Liver (tissue), 9 donors: ENCODE measurements around the gene RYR3. TPM values are rescaled to one million over a fixed set of nuclear protein-coding genes. Genes with fewer than 3 reads are reported as not detected.

ENCODE experiments used
- DNase-seq: peaks from one replicate; pipeline ENCODE4 v3.0.0-alpha.2; 2017; ENCODE audit warnings: low spot score
- H3K27ac ChIP-seq, 2 donors: one replicate each; pipeline ENCODE4 v1.7.0; 2013; ENCODE audit warnings: inconsistent platforms in 2 of 2, low read length in 2 of 2, control low read depth in 1 of 2, low read depth in 1 of 2, mild to moderate bottlenecking in 1 of 2
- H3K27me3 ChIP-seq, 4 donors: one replicate each; pipeline versions ENCODE4 v1.6.1 to v1.7.0; 2013; ENCODE audit warnings: low read length in 3 of 4, inconsistent platforms in 1 of 4, mild to moderate bottlenecking in 1 of 4, moderate library complexity in 1 of 4; ENCODE audit not compliant: control insufficient read depth in 4 of 4, insufficient read depth in 4 of 4
- H3K36me3 ChIP-seq, 4 donors: one replicate each; pipeline versions ENCODE4 v1.6.1 to v1.7.0; 2013; ENCODE audit warnings: low read length in 3 of 4, mild to moderate bottlenecking in 3 of 4, low read depth in 1 of 4, moderate library complexity in 1 of 4; ENCODE audit not compliant: control insufficient read depth in 4 of 4, insufficient read depth in 3 of 4
- H3K4me1 ChIP-seq, 4 donors: one replicate each; pipeline versions ENCODE4 v1.6.1 to v1.7.0; 2013; ENCODE audit warnings: low read length in 3 of 4, mild to moderate bottlenecking in 3 of 4, moderate library complexity in 1 of 4; ENCODE audit not compliant: control insufficient read depth in 4 of 4, insufficient read depth in 4 of 4
- H3K4me3 ChIP-seq, 3 donors: one replicate each; pipeline versions ENCODE4 v1.6.1 to v1.7.0; 2013; ENCODE audit warnings: low read length in 3 of 3, control low read depth in 1 of 3, low read depth in 1 of 3, mild to moderate bottlenecking in 1 of 3
- H3K9ac ChIP-seq, 2 donors: one replicate each; pipeline ENCODE4 v1.7.0; 2013; ENCODE audit warnings: low read length in 2 of 2, mild to moderate bottlenecking in 2 of 2, moderate library complexity in 2 of 2, control low read depth in 1 of 2, low read depth in 1 of 2
- H3K9me3 ChIP-seq, 4 donors: one replicate each; pipeline versions ENCODE4 v1.6.1 to v1.7.0; 2013; ENCODE audit warnings: low read length in 3 of 4; ENCODE audit not compliant: control insufficient read depth in 4 of 4
- ATF3 ChIP-seq: IDR thresholded peaks from 2 replicates; pipeline ENCODE4 v1.6.1; 2016; ENCODE audit warnings: antibody characterized with exemption
- CTCF ChIP-seq: fragments of 150-350 bp; IDR thresholded peaks from 2 replicates; pipeline ENCODE4 v1.5.1; 2017; ENCODE audit warnings: improper control_type of control experiment, low read depth, low read length; ENCODE audit not compliant: missing input control
- EGR1 ChIP-seq, 2 donors: IDR thresholded peaks; 2 replicates each; pipeline ENCODE4 v1.6.1; 2016 to 2018; ENCODE audit warnings: antibody characterized with exemption in 2 of 2, low read depth in 2 of 2
- FOXA1 ChIP-seq: IDR thresholded peaks from 2 replicates; pipeline ENCODE4 v1.6.1; 2016; ENCODE audit warnings: antibody characterized with exemption
- FOXA2 ChIP-seq: IDR thresholded peaks from 2 replicates; pipeline ENCODE4 v1.6.1; 2016; ENCODE audit warnings: antibody characterized with exemption
- GABPA ChIP-seq, 2 donors: IDR thresholded peaks in 1 of 2; conservative IDR thresholded peaks in 1 of 2; 2 replicates each; pipeline ENCODE4 v1.6.1; 2016; ENCODE audit warnings: antibody characterized with exemption in 2 of 2, mild to moderate bottlenecking in 1 of 2, moderate library complexity in 1 of 2
- HNF4A ChIP-seq, 2 donors: conservative IDR thresholded peaks; 2 replicates each; pipeline ENCODE4 v1.6.1; 2016; ENCODE audit warnings: antibody characterized with exemption in 2 of 2, mild to moderate bottlenecking in 2 of 2
- HNF4G ChIP-seq: IDR thresholded peaks from 2 replicates; pipeline ENCODE4 v1.6.1; 2016; ENCODE audit warnings: antibody characterized with exemption
- JUND ChIP-seq, 2 donors: IDR thresholded peaks; 2 replicates each; pipeline ENCODE4 v1.6.1; 2016; ENCODE audit warnings: antibody characterized with exemption in 2 of 2
- NR2F2 ChIP-seq: IDR thresholded peaks from 2 replicates; pipeline ENCODE4 v1.6.1; 2016; ENCODE audit warnings: antibody characterized with exemption
- RAD21 ChIP-seq, 2 donors: IDR thresholded peaks; 2 replicates each; pipeline ENCODE4 v1.6.1; 2016; ENCODE audit warnings: antibody characterized with exemption in 2 of 2, mild to moderate bottlenecking in 2 of 2
- RXRA ChIP-seq, 2 donors: IDR thresholded peaks; 2 replicates each; pipeline ENCODE4 v1.6.1; 2017 to 2018; ENCODE audit warnings: antibody characterized with exemption in 2 of 2, mild to moderate bottlenecking in 1 of 2
- SP1 ChIP-seq: IDR thresholded peaks from 2 replicates; pipeline ENCODE4 v1.6.1; 2018; ENCODE audit warnings: antibody characterized with exemption, mild to moderate bottlenecking
- TAF1 ChIP-seq: conservative IDR thresholded peaks from 2 replicates; pipeline ENCODE4 v1.6.1; 2016; ENCODE audit warnings: antibody characterized with exemption, mild to moderate bottlenecking
- YY1 ChIP-seq: IDR thresholded peaks from 2 replicates; pipeline ENCODE4 v1.6.1; 2016; ENCODE audit warnings: antibody characterized with exemption, mild to moderate bottlenecking
- WGBS: extraction: QIAGEN DNeasy Blood & Tissue Kit; methylation state at CpG from one replicate; pipeline ENCODE4 v1.1.7; 2013; 5-methylcytosine and 5-hydroxymethylcytosine counted together
- polyA plus RNA-seq, 2 donors: library from polyadenylated mRNA; stranded (reverse) in 1 of 2; unstranded in 1 of 2; fragments of 200-250 nt in 1 of 2; fragments of >200 nt in 1 of 2; fragmentation: Nextera tagmentation in 1 of 2; extraction: Ambion mirVana in 1 of 2; gene quantifications; one replicate each; pipeline versions ENCODE4 v1.2.1 to v1.2.3, GENCODE V29; 2013 to 2015
- total RNA-seq, 2 donors: library from RNA; depleted of rRNA; stranded (reverse); fragments of >200 nt; gene quantifications; one replicate each; pipeline ENCODE4 v1.2.3, GENCODE V29; 2014
- TF ChIP-seq, protein P1 (sequence below): IDR thresholded peaks from 2 replicates; pipeline ENCODE4 v1.6.1; 2016; ENCODE audit warnings: antibody characterized with exemption
- TF ChIP-seq, protein P2 (sequence below): IDR thresholded peaks from 2 replicates; pipeline ENCODE4 v1.6.1; 2016; ENCODE audit warnings: antibody characterized with exemption
- donor health status: healthy.
- donor health status: healthy.
- donor health status: healthy.
- donor health status: healthy.
- donor health status: healthy.

RYR3 gene
- total and polyA plus RNA-seq, 4 donors, result 0.01 to 1.1 (median 0.22) TPM

GRCh38 chr15:33476908-33477307 lies 166.1 kb downstream of the RYR3 start:
- Histone ChIP-seq H3K9me3 (no peaks in the 10 kb centered on the region), H3K4me1 (no peaks in the 10 kb centered on the region), H3K9ac (no peak overlapping the region), H3K36me3 (no peaks in the 10 kb centered on the region), H3K27ac (no peak overlapping the region), H3K4me3 (no peak overlapping the region), H3K27me3 (peaks cover 0 to 3% (median 0%) of the 10 kb centered on the region in 4 donors)
- TF ChIP-seq, protein P1, sequence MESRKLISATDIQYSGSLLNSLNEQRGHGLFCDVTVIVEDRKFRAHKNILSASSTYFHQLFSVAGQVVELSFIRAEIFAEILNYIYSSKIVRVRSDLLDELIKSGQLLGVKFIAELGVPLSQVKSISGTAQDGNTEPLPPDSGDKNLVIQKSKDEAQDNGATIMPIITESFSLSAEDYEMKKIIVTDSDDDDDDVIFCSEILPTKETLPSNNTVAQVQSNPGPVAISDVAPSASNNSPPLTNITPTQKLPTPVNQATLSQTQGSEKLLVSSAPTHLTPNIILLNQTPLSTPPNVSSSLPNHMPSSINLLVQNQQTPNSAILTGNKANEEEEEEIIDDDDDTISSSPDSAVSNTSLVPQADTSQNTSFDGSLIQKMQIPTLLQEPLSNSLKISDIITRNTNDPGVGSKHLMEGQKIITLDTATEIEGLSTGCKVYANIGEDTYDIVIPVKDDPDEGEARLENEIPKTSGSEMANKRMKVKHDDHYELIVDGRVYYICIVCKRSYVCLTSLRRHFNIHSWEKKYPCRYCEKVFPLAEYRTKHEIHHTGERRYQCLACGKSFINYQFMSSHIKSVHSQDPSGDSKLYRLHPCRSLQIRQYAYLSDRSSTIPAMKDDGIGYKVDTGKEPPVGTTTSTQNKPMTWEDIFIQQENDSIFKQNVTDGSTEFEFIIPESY, result no peak
- TF ChIP-seq TAF1, result no peak
- no peak for TF ChIP-seq ATF3
- no peak for TF ChIP-seq SP1
- TF ChIP-seq NR2F2, result no peak
- WGBS, result 80% methylated on average over 2 of the region's 2 CpGs
- DNase-seq, result no peak

- Histone ChIP-seq H3K27me3 (no peaks in the 10 kb centered on the region), H3K36me3 (no peaks in the 10 kb centered on the region), H3K9me3 (peaks cover 0 to 3% (median 0%) of the 10 kb centered on the region in 4 donors), H3K9ac (no peak overlapping the region), H3K4me1 (no peaks in the 10 kb centered on the region), H3K27ac (no peak overlapping the region), H3K4me3 (no peak overlapping the region)
- WGBS, result 89% methylated on average over 3 of the region's 3 CpGs
- TF ChIP-seq RAD21 (IDR thresholded peaks at IDR 0.05), result no peak
- no peak for DNase-seq
Observed at GRCh38 chr15:33489335-33489734, 178.6 kb downstream of the RYR3 start.

- no peak overlapping the region for H3K9ac ChIP-seq
- no peaks in the 10 kb centered on the region for H3K4me1 ChIP-seq
- H3K36me3 ChIP-seq, result no peaks in the 10 kb centered on the region
- 78% methylated on average over 1 of the region's 1 CpG for WGBS
- H3K9me3 ChIP-seq, result peaks cover 0 to 3% (median 0%) of the 10 kb centered on the region in 4 donors
- H3K27ac ChIP-seq, result no peak overlapping the region
- H3K4me3 ChIP-seq, result no peak overlapping the region
- no peaks in the 10 kb centered on the region for H3K27me3 ChIP-seq
- TF ChIP-seq EGR1 (IDR thresholded peaks at IDR 0.05; ENCODE audit: low read depth in 2 of 2) (no peak), FOXA1 (no peak), ATF3 (no peak), FOXA2 (no peak), YY1 (no peak), NR2F2 (no peak), GABPA (IDR thresholded peaks at IDR 0.05 in 1 of 2, conservative IDR thresholded peaks at IDR 0.05 in 1 of 2) (no peak), CTCF (no peak), RXRA (IDR thresholded peaks at IDR 0.05) (no peak), HNF4G (no peak), JUND (IDR thresholded peaks at IDR 0.05) (no peak), RAD21 (IDR thresholded peaks at IDR 0.05) (no peak), HNF4A (conservative IDR thresholded peaks at IDR 0.05) (no peak)
- TF ChIP-seq, protein P1, result no peak
- TF ChIP-seq, protein P2, sequence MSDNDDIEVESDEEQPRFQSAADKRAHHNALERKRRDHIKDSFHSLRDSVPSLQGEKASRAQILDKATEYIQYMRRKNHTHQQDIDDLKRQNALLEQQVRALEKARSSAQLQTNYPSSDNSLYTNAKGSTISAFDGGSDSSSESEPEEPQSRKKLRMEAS, result no peak
- no peak for DNase-seq
Observed at GRCh38 chr15:33490703-33491102, 179.9 kb downstream of the RYR3 start.
